PC-9 (cell line): Measurements from ENCODE around the gene LCE3E. TPM values are rescaled to one million over a fixed set of nuclear protein-coding genes. Genes with fewer than 3 reads are reported as not detected.

ENCODE experiments used
- BruUV-seq: library from RNA; stranded (reverse); fragments of 400-500 nt; replicated peaks from 2 replicates; lab custom pipeline; 2021; lab: Mats Ljungman, UMichigan
- CTCF ChIA-PET: fragments of 300-600 bp; sonication (Branson Sonifier 250); formaldehyde crosslinking; loops from one replicate; lab custom pipeline; 2022; ENCODE audit warnings: antibody characterized with exemption; lab: Charles Lee
- POLR2A ChIA-PET: fragments of 300-600 bp; sonication (Branson Sonifier 250); formaldehyde crosslinking; loops from one replicate; lab custom pipeline; 2022; ENCODE audit warnings: antibody characterized with exemption; ENCODE audit not compliant: unreplicated experiment; lab: Charles Lee
- DNase-seq, 2 experiments: peaks; one replicate each; pipeline versions ENCODE4 v3.0.0 to v3.0.0-alpha.2; 2015 to 2022; ENCODE audit warnings: mixed read lengths in 1 of 2
- H2AFZ ChIP-seq: fragments of 200-600 bp; sonication (generic); 2 replicates; pipeline ENCODE4 v1.8.1; 2017; ENCODE audit warnings: antibody characterized with exemption
- H3F3A ChIP-seq: fragments of 200-600 bp; sonication (generic); 2 replicates; pipeline ENCODE4 v1.8.1; 2017; ENCODE audit warnings: antibody characterized with exemption, mild to moderate bottlenecking, low read depth; ENCODE audit not compliant: insufficient read depth
- H3K27ac ChIP-seq: fragments of 200-600 bp; sonication (generic); 2 replicates; pipeline ENCODE4 v1.6.1; 2016; ENCODE audit warnings: mixed run types
- H3K27me3 ChIP-seq: fragments of 200-600 bp; sonication (generic); 2 replicates; pipeline ENCODE4 v1.6.1; 2016; ENCODE audit warnings: low read depth, mixed run types; ENCODE audit not compliant: insufficient read depth
- H3K36me3 ChIP-seq: fragments of 200-600 bp; sonication (generic); 2 replicates; pipeline ENCODE4 v1.6.1; 2016; ENCODE audit warnings: low read depth, mixed run types
- H3K4me1 ChIP-seq: fragments of 200-600 bp; sonication (generic); replicated peaks from 2 replicates; pipeline ENCODE4 v1.6.1; 2016; ENCODE audit warnings: mixed run types; ENCODE audit not compliant: insufficient read depth
- H3K4me2 ChIP-seq: fragments of 200-600 bp; sonication (generic); 2 replicates; pipeline ENCODE4 v1.6.1; 2017; ENCODE audit warnings: mixed run types
- H3K4me3 ChIP-seq: fragments of 200-600 bp; sonication (generic); 2 replicates; pipeline ENCODE4 v1.6.1; 2016; ENCODE audit warnings: mixed run types
- H3K79me2 ChIP-seq: fragments of 200-600 bp; sonication (generic); 2 replicates; pipeline ENCODE4 v1.6.1; 2017; ENCODE audit warnings: low read depth, mixed run types
- H3K9me2 ChIP-seq: fragments of 200-600 bp; sonication (generic); 2 replicates; pipeline ENCODE4 v1.8.1; 2017; ENCODE audit warnings: mild to moderate bottlenecking; ENCODE audit not compliant: insufficient read depth
- H3K9me3 ChIP-seq: fragments of 200-600 bp; sonication (generic); 2 replicates; pipeline ENCODE4 v1.8.1; 2016; ENCODE audit warnings: low read depth; ENCODE audit not compliant: insufficient read depth
- H4K20me1 ChIP-seq: fragments of 200-600 bp; sonication (generic); 2 replicates; pipeline ENCODE4 v1.8.1; 2017; ENCODE audit not compliant: insufficient read depth
- EZH2 ChIP-seq: fragments of 200-600 bp; sonication (generic); IDR thresholded peaks from 2 replicates; pipeline ENCODE4 v1.8.0; 2017; ENCODE audit warnings: antibody characterized with exemption, low read depth
- intact Hi-C: fragments of 100-400 bp; cut with micrococcal nuclease; formaldehyde crosslinking; loops from one replicate; pipeline ENCODE4 v1.10.0; 2022; ENCODE audit not compliant: unreplicated experiment
- total RNA-seq: library from RNA; stranded (reverse); gene quantifications from 2 replicates; pipeline ENCODE4 v1.2.3, GENCODE V29; 2021
- TF ChIP-seq, protein P1 (sequence below): fragments of 200-600 bp; sonication (generic); conservative IDR thresholded peaks from 2 replicates; pipeline ENCODE4 v1.6.1; 2017; ENCODE audit warnings: mixed run types, antibody characterized with exemption, mild to moderate bottlenecking, moderate library complexity

The LCE3E gene
- total RNA-seq, 1 experiment from 2014 or later: not detected

DNA sequence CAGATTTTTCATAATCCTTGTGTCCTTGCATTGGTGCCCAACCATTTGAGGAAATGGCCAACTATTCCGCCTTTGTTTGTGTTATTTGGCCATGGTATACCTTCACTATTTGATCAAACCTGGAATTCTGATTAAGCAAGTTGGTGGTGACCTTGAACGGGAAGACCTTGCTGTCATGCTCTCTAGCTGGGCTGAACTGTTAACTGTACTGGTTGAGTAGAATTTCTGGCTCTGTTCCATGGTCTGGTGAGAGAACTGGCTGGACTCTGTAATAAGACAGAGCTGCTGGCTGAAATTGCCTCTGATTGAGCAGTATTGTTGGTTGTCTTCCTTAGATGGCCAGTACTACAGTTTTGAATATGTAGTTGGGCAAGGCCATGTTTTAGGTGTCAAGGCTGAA, 30.4 kb upstream of the LCE3E start:
- Histone ChIP-seq H4K20me1 (no peaks in the 10 kb centered on the region), H3K4me1 (no peaks in the 10 kb centered on the region), H2AFZ (no peak overlapping the region), H3K36me3 (no peaks in the 10 kb centered on the region), H3K9me2 (0 out of 2 replicates have a peak, but pooled peaks cover 2% of the 10 kb centered on the region), H3K27ac (no peak overlapping the region), H3K79me2 (no peaks in the 10 kb centered on the region), H3K27me3 (peaks cover 6% of the 10 kb centered on the region; the same call in 1 of the 2 replicates), H3K4me3 (no peak overlapping the region), H3K9me3 (no peaks in the 10 kb centered on the region), H3F3A (no peaks in the 10 kb centered on the region), H3K4me2 (no peak overlapping the region)
- intact Hi-C loops: no loop called here
- no peak for TF ChIP-seq EZH2
- TF ChIP-seq, protein P1, sequence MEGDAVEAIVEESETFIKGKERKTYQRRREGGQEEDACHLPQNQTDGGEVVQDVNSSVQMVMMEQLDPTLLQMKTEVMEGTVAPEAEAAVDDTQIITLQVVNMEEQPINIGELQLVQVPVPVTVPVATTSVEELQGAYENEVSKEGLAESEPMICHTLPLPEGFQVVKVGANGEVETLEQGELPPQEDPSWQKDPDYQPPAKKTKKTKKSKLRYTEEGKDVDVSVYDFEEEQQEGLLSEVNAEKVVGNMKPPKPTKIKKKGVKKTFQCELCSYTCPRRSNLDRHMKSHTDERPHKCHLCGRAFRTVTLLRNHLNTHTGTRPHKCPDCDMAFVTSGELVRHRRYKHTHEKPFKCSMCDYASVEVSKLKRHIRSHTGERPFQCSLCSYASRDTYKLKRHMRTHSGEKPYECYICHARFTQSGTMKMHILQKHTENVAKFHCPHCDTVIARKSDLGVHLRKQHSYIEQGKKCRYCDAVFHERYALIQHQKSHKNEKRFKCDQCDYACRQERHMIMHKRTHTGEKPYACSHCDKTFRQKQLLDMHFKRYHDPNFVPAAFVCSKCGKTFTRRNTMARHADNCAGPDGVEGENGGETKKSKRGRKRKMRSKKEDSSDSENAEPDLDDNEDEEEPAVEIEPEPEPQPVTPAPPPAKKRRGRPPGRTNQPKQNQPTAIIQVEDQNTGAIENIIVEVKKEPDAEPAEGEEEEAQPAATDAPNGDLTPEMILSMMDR: no peak
- CTCF ChIA-PET: no interaction called here
- POLR2A ChIA-PET: no interaction called here
- no peak for DNase-seq
- BruUV-seq: no TSS peak

DNA sequence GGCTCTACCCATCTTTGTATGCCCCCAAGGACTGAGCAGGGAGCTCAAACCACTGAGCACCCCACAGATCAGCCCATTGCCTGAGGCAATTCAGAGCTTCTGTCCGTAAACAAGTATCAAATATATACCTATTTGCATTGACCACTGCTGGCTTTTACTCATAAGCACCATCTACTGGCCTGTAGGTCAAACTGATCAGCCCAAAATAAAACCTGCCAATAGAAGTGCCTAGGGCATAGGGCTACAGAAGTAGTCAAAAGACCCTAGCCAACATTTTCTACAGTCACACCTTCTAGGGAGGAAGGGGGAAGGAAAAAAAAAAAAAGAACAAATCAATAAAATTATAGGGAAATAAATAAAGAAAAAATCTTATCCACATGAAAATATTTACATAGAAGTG, 19.0 kb upstream of the LCE3E start:
- no TSS peak for BruUV-seq
- POLR2A ChIA-PET: no interaction called here
- intact Hi-C loops: no loop called here

DNA sequence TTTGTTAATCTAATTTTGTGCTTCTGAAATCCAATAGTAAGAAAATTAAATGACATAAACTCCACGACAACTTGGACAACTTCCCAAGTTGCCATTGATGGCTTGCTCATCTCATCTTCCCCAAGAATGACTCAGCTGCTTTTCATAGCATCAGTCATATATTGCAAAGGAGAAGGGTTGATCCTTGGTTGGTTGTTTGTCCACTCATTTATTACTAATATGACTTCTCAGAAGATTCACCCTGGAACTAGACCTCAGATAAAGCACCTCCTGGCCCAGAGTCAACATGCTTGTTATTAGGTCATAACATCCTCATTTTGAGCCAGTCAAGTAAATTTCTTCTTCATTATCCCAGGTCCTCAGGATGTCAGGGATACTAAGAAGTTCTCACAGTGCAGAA, 16.1 kb upstream of the LCE3E start:
- no peak overlapping the region for H3K4me3 ChIP-seq
- H3K79me2 ChIP-seq: no peaks in the 10 kb centered on the region
- intact Hi-C loops: no loop called here
- H3K9me2 ChIP-seq: no peaks in the 10 kb centered on the region
- no peaks in the 10 kb centered on the region for H4K20me1 ChIP-seq
- no peaks in the 10 kb centered on the region for H3F3A ChIP-seq
- ChIA-PET CTCF (no interaction called here), POLR2A (no interaction called here)
- H3K4me2 ChIP-seq: no peak overlapping the region
- H3K4me1 ChIP-seq: no peaks in the 10 kb centered on the region
- H3K27me3 ChIP-seq: peaks cover 17% of the 10 kb centered on the region; the same call in 1 of the 2 replicates
- H3K27ac ChIP-seq: no peak overlapping the region
- BruUV-seq: no TSS peak
- no peak for DNase-seq
- no peaks in the 10 kb centered on the region for H3K9me3 ChIP-seq
- TF ChIP-seq, protein P1: no peak
- TF ChIP-seq EZH2: no peak
- no peaks in the 10 kb centered on the region for H3K36me3 ChIP-seq
- no peak overlapping the region for H2AFZ ChIP-seq

More for the DNA sequence above, 19.0 kb upstream of the LCE3E start:
- no peak for TF ChIP-seq EZH2
- TF ChIP-seq, protein P1: peak; percentile 59
- no peak overlapping the region for H3K4me3 ChIP-seq
- H3K27me3 ChIP-seq: peaks cover 9% of the 10 kb centered on the region; the same call in 1 of the 2 replicates
- H3K79me2 ChIP-seq: no peaks in the 10 kb centered on the region
- H3K9me3 ChIP-seq: no peaks in the 10 kb centered on the region
- H3K9me2 ChIP-seq: no peaks in the 10 kb centered on the region
- H3K4me1 ChIP-seq: no peaks in the 10 kb centered on the region
- no peak overlapping the region for H2AFZ ChIP-seq
- H3K27ac ChIP-seq: no peak overlapping the region
- no peak overlapping the region for H3K4me2 ChIP-seq
- H3K36me3 ChIP-seq: no peaks in the 10 kb centered on the region
- no peak for DNase-seq
- CTCF ChIA-PET: no interaction called here
- no peaks in the 10 kb centered on the region for H3F3A ChIP-seq
- no peaks in the 10 kb centered on the region for H4K20me1 ChIP-seq
